ENCODE measurements around the gene FAU. TPM values are rescaled to one million over a fixed set of nuclear protein-coding genes. Genes with fewer than 3 reads are reported as not detected.
A peak's percentile ranks its signal among the peaks of the same experiment; 100 is the strongest.

Gene FAU
- total and polyA plus RNA-seq, 2 of the 13 experiments (the other 11 are each of a cell fraction or from before 2014, with no cell fraction given) = 374 to 869 TPM

GRCh38 chr11:65117206-65118096 lies 4.5 kb downstream of the FAU start, which contains the start of gene ZNHIT2 (continued):
- TF ChIP-seq ZNF790 (CRISPR knock-in tag; IDR thresholded peaks at IDR 0.05; ENCODE audit: borderline replicate concordance) = peak; percentile 81; the same call in 1 of the 2 replicates
- no peak for TF ChIP-seq ZFP1 (CRISPR knock-in tag; IDR thresholded peaks at IDR 0.05)
- TF ChIP-seq, protein P1, sequence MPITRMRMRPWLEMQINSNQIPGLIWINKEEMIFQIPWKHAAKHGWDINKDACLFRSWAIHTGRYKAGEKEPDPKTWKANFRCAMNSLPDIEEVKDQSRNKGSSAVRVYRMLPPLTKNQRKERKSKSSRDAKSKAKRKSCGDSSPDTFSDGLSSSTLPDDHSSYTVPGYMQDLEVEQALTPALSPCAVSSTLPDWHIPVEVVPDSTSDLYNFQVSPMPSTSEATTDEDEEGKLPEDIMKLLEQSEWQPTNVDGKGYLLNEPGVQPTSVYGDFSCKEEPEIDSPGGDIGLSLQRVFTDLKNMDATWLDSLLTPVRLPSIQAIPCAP (CRISPR knock-in tag; IDR thresholded peaks at IDR 0.05; ENCODE audit: low read depth) = no peak
- TF ChIP-seq GFI1 (CRISPR knock-in tag; IDR thresholded peaks at IDR 0.05; ENCODE audit: borderline replicate concordance) = no peak
- no peak for TF ChIP-seq ZNF17 (CRISPR knock-in tag; IDR thresholded peaks at IDR 0.05)
- TF ChIP-seq SAP130 (CRISPR knock-in tag; IDR thresholded peaks at IDR 0.05; ENCODE audit: low read depth) = peak; percentile 98
- no peak; the same call in 1 of the 2 replicates for TF ChIP-seq NFYB (CRISPR knock-in tag; IDR thresholded peaks at IDR 0.05)
- TF ChIP-seq NR2F1 (CRISPR knock-in tag; IDR thresholded peaks at IDR 0.05) = no peak
- TF ChIP-seq IRF9 (CRISPR knock-in tag; IDR thresholded peaks at IDR 0.05; ENCODE audit: borderline replicate concordance) = 0 out of 2 replicates have a peak, but pooled peaks have one; percentile 4
- TF ChIP-seq ZSCAN9 (CRISPR knock-in tag; IDR thresholded peaks at IDR 0.05; ENCODE audit: borderline replicate concordance) = no peak; the same call in 1 of the 2 replicates
- TF ChIP-seq, protein P2, sequence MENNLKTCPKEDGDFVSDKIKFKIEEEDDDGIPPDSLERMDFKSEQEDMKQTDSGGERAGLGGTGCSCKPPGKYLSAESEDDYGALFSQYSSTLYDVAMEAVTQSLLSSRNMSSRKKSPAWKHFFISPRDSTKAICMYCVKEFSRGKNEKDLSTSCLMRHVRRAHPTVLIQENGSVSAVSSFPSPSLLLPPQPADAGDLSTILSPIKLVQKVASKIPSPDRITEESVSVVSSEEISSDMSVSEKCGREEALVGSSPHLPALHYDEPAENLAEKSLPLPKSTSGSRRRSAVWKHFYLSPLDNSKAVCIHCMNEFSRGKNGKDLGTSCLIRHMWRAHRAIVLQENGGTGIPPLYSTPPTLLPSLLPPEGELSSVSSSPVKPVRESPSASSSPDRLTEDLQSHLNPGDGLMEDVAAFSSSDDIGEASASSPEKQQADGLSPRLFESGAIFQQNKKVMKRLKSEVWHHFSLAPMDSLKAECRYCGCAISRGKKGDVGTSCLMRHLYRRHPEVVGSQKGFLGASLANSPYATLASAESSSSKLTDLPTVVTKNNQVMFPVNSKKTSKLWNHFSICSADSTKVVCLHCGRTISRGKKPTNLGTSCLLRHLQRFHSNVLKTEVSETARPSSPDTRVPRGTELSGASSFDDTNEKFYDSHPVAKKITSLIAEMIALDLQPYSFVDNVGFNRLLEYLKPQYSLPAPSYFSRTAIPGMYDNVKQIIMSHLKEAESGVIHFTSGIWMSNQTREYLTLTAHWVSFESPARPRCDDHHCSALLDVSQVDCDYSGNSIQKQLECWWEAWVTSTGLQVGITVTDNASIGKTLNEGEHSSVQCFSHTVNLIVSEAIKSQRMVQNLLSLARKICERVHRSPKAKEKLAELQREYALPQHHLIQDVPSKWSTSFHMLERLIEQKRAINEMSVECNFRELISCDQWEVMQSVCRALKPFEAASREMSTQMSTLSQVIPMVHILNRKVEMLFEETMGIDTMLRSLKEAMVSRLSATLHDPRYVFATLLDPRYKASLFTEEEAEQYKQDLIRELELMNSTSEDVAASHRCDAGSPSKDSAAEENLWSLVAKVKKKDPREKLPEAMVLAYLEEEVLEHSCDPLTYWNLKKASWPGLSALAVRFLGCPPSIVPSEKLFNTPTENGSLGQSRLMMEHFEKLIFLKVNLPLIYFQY (CRISPR knock-in tag; IDR thresholded peaks at IDR 0.05; ENCODE audit: borderline replicate concordance) = peak; percentile 53; the same call in 1 of the 2 replicates
- TF ChIP-seq HNRNPL (IDR thresholded peaks at IDR 0.05; ENCODE audit: low read depth, low read length) = peak; percentile 79
- TF ChIP-seq ZNF496 (CRISPR knock-in tag; IDR thresholded peaks at IDR 0.05; ENCODE audit: insufficient replicate concordance) = no peak
- 0 out of 2 replicates have a peak, but pooled peaks have one; percentile 63 for TF ChIP-seq MTA1 (CRISPR knock-in tag; IDR thresholded peaks at IDR 0.05; ENCODE audit: borderline replicate concordance)
- peak; percentile 96 for TF ChIP-seq CEBPB (IDR thresholded peaks at IDR 0.05; ENCODE audit: borderline replicate concordance, low read depth, low read length)
- 0 out of 2 replicates have a peak, but pooled peaks have one; percentile 54 for TF ChIP-seq KMT2B (CRISPR knock-in tag; IDR thresholded peaks at IDR 0.05)
- peak; percentile 88; the same call in 1 of the 2 replicates for TF ChIP-seq ZNF761 (CRISPR knock-in tag; conservative IDR thresholded peaks at IDR 0.05)
- TF ChIP-seq, protein P3, sequence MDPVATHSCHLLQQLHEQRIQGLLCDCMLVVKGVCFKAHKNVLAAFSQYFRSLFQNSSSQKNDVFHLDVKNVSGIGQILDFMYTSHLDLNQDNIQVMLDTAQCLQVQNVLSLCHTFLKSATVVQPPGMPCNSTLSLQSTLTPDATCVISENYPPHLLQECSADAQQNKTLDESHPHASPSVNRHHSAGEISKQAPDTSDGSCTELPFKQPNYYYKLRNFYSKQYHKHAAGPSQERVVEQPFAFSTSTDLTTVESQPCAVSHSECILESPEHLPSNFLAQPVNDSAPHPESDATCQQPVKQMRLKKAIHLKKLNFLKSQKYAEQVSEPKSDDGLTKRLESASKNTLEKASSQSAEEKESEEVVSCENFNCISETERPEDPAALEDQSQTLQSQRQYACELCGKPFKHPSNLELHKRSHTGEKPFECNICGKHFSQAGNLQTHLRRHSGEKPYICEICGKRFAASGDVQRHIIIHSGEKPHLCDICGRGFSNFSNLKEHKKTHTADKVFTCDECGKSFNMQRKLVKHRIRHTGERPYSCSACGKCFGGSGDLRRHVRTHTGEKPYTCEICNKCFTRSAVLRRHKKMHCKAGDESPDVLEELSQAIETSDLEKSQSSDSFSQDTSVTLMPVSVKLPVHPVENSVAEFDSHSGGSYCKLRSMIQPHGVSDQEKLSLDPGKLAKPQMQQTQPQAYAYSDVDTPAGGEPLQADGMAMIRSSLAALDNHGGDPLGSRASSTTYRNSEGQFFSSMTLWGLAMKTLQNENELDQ (CRISPR knock-in tag; IDR thresholded peaks at IDR 0.05; ENCODE audit: borderline replicate concordance) = no peak
- no peak for TF ChIP-seq ZMAT5 (CRISPR knock-in tag; IDR thresholded peaks at IDR 0.05; ENCODE audit: borderline replicate concordance, low read depth)
- peak; percentile 80 for TF ChIP-seq SPEN (CRISPR knock-in tag; IDR thresholded peaks at IDR 0.05; ENCODE audit: low read depth)

Measured in HepG2 (cell line).